Lower lobe of right lung (tissue), 2 donors: ENCODE data around the gene ABCC3. TPM values are rescaled to one million over a fixed set of nuclear protein-coding genes. Genes with fewer than 3 reads are reported as not detected.

Source experiments
- ATAC-seq, 2 donors: fragments of 200-7000 bp; cut with Tn5 transposase; one replicate each; pipeline ENCODE4 v1.9.1; 2020 to 2022; ENCODE audit warnings: mild to moderate bottlenecking in 2 of 2, moderate library complexity in 2 of 2
- DNase-seq: peaks from one replicate; pipeline ENCODE4 v3.0.0-alpha.2; 2020
- H3K27ac ChIP-seq: fragments of 200-600 bp; one replicate; pipeline ENCODE4 v1.8.0; 2022
- H3K27me3 ChIP-seq: fragments of 200-600 bp; one replicate; pipeline ENCODE4 v1.8.0; 2022; ENCODE audit warnings: low read depth
- H3K36me3 ChIP-seq: fragments of 200-600 bp; one replicate; pipeline ENCODE4 v1.8.0; 2022; ENCODE audit warnings: mild to moderate bottlenecking
- H3K4me1 ChIP-seq: fragments of 200-600 bp; one replicate; pipeline ENCODE4 v1.8.0; 2022
- H3K4me3 ChIP-seq: fragments of 200-600 bp; one replicate; pipeline ENCODE4 v1.8.0; 2022; ENCODE audit warnings: mild to moderate bottlenecking
- H3K9me3 ChIP-seq: fragments of 200-600 bp; one replicate; pipeline ENCODE4 v1.8.0; 2022
- intact Hi-C: fragments of 100-400 bp; cut with DNase I; formaldehyde crosslinking; loops from one replicate; pipeline ENCODE4 v1.11.0; 2022
- total RNA-seq: library from RNA; stranded (reverse); fragmentation: NEBNext Ultra II Directional; extraction: Animal tissue kit (Norgen Biotek cat#: 25700); gene quantifications from one replicate; pipeline ENCODE4 v1.2.1, GENCODE V29; 2021
- TF ChIP-seq, protein P1 (sequence below): fragments of 200-600 bp; IDR thresholded peaks from one replicate; pipeline ENCODE4 v1.8.0; 2022; ENCODE audit warnings: antibody characterized with exemption, mild to moderate bottlenecking
- donor health status: DM: no; HTN: yes; CAD: no; lungs with severe emphysema.

The ABCC3 gene
- total RNA-seq, 1 donor from 2014 or later, result 41.7 TPM

- no peak for ATAC-seq
- TF ChIP-seq, protein P1, sequence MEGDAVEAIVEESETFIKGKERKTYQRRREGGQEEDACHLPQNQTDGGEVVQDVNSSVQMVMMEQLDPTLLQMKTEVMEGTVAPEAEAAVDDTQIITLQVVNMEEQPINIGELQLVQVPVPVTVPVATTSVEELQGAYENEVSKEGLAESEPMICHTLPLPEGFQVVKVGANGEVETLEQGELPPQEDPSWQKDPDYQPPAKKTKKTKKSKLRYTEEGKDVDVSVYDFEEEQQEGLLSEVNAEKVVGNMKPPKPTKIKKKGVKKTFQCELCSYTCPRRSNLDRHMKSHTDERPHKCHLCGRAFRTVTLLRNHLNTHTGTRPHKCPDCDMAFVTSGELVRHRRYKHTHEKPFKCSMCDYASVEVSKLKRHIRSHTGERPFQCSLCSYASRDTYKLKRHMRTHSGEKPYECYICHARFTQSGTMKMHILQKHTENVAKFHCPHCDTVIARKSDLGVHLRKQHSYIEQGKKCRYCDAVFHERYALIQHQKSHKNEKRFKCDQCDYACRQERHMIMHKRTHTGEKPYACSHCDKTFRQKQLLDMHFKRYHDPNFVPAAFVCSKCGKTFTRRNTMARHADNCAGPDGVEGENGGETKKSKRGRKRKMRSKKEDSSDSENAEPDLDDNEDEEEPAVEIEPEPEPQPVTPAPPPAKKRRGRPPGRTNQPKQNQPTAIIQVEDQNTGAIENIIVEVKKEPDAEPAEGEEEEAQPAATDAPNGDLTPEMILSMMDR, result no peak
- Histone ChIP-seq H3K27ac (no peak overlapping the region), H3K4me1 (peaks cover 17% of the 10 kb centered on the region), H3K9me3 (no peaks in the 10 kb centered on the region), H3K4me3 (no peak overlapping the region), H3K27me3 (peaks cover 19% of the 10 kb centered on the region), H3K36me3 (no peaks in the 10 kb centered on the region)
- intact Hi-C loops, result no loop called here
- no peak for DNase-seq
These were observed 31.8 kb upstream of the ABCC3 start for GRCh38 chr17:50602836-50603235.

DNA sequence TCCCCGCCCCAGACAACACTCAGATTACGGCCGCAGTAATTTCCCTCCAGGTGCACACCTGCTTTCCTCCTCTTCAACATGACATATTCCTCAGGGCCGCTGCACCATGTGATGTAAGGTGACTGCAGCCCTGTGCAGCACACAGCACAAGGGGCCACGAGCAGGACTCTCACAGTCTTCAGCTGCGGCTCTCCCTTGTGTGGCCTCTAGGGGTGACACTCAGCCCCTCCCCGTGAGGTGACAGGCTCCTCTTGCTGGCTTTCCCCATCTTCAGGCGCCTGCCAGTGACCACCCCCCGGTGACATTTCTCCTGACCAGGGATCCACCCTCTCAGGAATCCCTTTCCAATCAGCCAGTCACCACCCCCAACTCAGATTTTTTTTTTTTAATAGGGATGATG lies 31.3 kb upstream of the ABCC3 start:
- Histone ChIP-seq H3K9me3 (no peaks in the 10 kb centered on the region), H3K27ac (no peak overlapping the region), H3K36me3 (no peaks in the 10 kb centered on the region), H3K4me3 (no peak overlapping the region), H3K4me1 (peaks cover 17% of the 10 kb centered on the region), H3K27me3 (peaks cover 19% of the 10 kb centered on the region)
- ATAC-seq (no peak), DNase-seq (no peak)
- intact Hi-C loops, result no loop called here
- TF ChIP-seq, protein P1, result no peak

DNA sequence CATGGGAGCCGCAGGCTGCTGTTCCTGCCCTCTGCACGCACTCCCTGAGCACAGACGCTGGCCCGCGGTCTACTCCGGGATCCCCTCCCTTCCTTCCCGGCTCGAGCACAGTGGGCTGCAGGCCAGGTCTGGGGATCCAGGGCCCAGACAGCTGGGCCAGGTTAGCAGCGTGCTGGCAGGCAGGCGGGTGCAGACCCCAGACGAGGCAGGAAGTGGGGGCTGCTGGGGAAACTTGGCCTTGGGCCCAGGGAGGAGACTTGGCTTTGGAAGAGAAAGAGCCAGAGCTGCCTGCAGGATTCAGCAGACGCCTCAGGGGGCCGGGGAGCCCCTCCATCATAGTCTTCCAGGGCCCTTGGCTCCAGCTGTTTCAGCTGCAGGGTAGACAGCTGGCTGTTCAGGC lies 30.2 kb upstream of the ABCC3 start:
- Histone ChIP-seq H3K9me3 (no peaks in the 10 kb centered on the region), H3K4me1 (peaks cover 17% of the 10 kb centered on the region), H3K27me3 (peaks cover 19% of the 10 kb centered on the region), H3K27ac (no peak overlapping the region), H3K4me3 (no peak overlapping the region), H3K36me3 (no peaks in the 10 kb centered on the region)
- TF ChIP-seq, protein P1, result no peak
- intact Hi-C loops, result no loop called here
- ATAC-seq, result peak; percentile 44 to 70
- DNase-seq, result peak; percentile 57

GRCh38 chr17:50605429-50605828 lies 29.3 kb upstream of the ABCC3 start:
- Histone ChIP-seq H3K36me3 (no peaks in the 10 kb centered on the region), H3K4me1 (peaks cover 17% of the 10 kb centered on the region), H3K9me3 (no peaks in the 10 kb centered on the region), H3K27ac (no peak overlapping the region), H3K27me3 (peaks cover 19% of the 10 kb centered on the region), H3K4me3 (no peak overlapping the region)
- no peak for DNase-seq
- no peak for ATAC-seq
- intact Hi-C loops, result no loop called here
- TF ChIP-seq, protein P1, result no peak

- TF ChIP-seq, protein P1, result no peak
- H3K9me3 ChIP-seq, result no peaks in the 10 kb centered on the region
- intact Hi-C loops, result no loop called here
- no peak overlapping the region for H3K27ac ChIP-seq
- ATAC-seq (no peak), DNase-seq (no peak)
- peaks cover 17% of the 10 kb centered on the region for H3K4me1 ChIP-seq
- H3K27me3 ChIP-seq, result peaks cover 10% of the 10 kb centered on the region
- no peak overlapping the region for H3K4me3 ChIP-seq
- H3K36me3 ChIP-seq, result no peaks in the 10 kb centered on the region
These were observed 27.0 kb upstream of the ABCC3 start for GRCh38 chr17:50607522-50608175.
